ENCODE results near the gene VDR.
A peak's percentile ranks its signal among the peaks of the same experiment; 100 is the strongest.

Gene VDR

DNA sequence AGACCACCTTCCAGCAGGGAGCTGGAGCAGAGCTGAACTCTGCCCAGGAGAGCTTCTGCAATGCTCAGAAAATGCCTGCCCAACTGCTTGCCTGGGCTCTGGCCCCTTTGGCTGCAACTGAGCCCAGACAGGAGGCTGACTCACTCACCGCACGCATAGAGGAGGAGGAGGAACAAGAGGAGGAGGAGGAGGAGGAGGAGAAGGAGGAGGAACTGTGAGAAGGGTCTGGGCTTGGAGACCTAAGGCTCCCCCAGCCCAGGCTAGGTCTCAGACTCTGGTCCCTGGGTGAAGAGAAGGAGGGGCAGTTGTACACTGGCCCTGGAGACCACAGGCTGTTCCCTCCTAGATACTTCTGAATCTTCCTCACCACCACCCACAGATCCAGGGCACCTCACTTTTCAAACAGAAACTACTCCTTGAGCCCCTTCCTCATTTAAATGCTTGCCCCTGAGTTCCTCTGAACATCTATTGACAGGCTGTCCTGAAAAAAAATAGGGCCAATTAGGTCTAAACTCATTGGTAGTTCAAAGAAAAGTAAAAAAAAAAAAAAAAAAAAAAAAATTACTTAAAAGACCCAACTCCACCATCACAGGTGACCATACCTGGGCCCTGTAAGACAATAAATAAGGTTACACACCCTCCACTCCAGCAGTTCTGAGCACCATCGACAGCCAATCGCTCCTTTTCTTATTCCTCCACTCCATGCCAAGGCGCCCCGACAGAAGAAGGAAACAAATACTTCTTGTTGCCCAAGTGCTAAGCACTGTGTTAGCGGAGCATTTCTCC, 674 bp downstream of the VDR start:
- Histone ChIP-seq H3K4me1 (ENCODE audit: control insufficient read depth, insufficient read depth, low read length) (peaks cover 21% of the 10 kb centered on the region), H3K9me3 (ENCODE audit: control insufficient read depth in 2 of 2, low read length in 2 of 2) (no peaks in the 10 kb centered on the region), H3K36me3 (ENCODE audit: control insufficient read depth in 2 of 2, insufficient read depth in 2 of 2, low read length in 2 of 2) (no peaks in the 10 kb centered on the region), H3K4me3 (ENCODE audit: low read length in 2 of 2) (peak overlapping the region; percentile 70 to 78), H3K27ac (ENCODE audit: low read length) (no peak overlapping the region), H3K27me3 (ENCODE audit: control insufficient read depth in 1 of 2, insufficient read depth in 2 of 2, low read length in 2 of 2) (peaks cover 18 to 19% of the 10 kb centered on the region in 2 donors), H3K9ac (ENCODE audit: low read length in 2 of 2) (peak overlapping the region in 1 of 2 donors; percentile 55)

- Histone ChIP-seq H3K36me3 (ENCODE audit: control insufficient read depth in 2 of 2, insufficient read depth in 2 of 2, low read length in 2 of 2) (no peaks in the 10 kb centered on the region), H3K27ac (ENCODE audit: low read length) (no peak overlapping the region), H3K9me3 (ENCODE audit: control insufficient read depth in 2 of 2, low read length in 2 of 2) (no peaks in the 10 kb centered on the region), H3K27me3 (ENCODE audit: control insufficient read depth in 1 of 2, insufficient read depth in 2 of 2, low read length in 2 of 2) (peaks cover 18 to 19% of the 10 kb centered on the region in 2 donors), H3K9ac (ENCODE audit: low read length in 2 of 2) (peak overlapping the region in 1 of 2 donors; percentile 55), H3K4me3 (ENCODE audit: low read length in 2 of 2) (peak overlapping the region in 1 of 2 donors; percentile 78), H3K4me1 (ENCODE audit: control insufficient read depth, insufficient read depth, low read length) (peaks cover 21% of the 10 kb centered on the region)
These were observed 1.6 kb downstream of the VDR start for GRCh38 chr12:47903151-47903611.

GRCh38 chr12:47902131-47902639, 2.6 kb downstream of the VDR start:
- Histone ChIP-seq H3K36me3 (ENCODE audit: control insufficient read depth in 2 of 2, insufficient read depth in 2 of 2, low read length in 2 of 2) (no peaks in the 10 kb centered on the region), H3K9ac (ENCODE audit: low read length in 2 of 2) (no peak overlapping the region), H3K27me3 (ENCODE audit: control insufficient read depth in 1 of 2, insufficient read depth in 2 of 2, low read length in 2 of 2) (peaks cover 18 to 26% of the 10 kb centered on the region in 2 donors), H3K4me1 (ENCODE audit: control insufficient read depth, insufficient read depth, low read length) (peaks cover 21% of the 10 kb centered on the region), H3K27ac (ENCODE audit: low read length) (no peak overlapping the region), H3K4me3 (ENCODE audit: low read length in 2 of 2) (no peak overlapping the region), H3K9me3 (ENCODE audit: control insufficient read depth in 2 of 2, low read length in 2 of 2) (no peaks in the 10 kb centered on the region)

DNA sequence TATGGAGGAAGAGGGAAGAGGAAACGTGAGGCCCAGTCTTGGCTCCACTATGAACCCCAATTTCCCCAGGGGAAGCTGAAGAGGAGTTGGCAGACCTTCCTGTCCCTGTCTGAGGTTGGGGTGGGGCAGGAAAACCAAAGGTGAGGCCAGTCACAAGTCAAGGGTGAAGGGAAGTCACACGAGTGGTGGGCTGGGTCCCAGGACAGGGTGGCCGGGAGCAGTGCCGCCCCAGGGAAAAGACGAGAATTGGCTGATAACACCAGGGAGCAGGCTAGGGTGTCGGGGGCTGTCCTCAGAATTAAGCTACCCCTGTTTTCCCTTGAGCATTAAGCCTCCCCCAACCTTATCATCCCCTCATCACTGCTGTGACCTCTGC, 3.1 kb downstream of the VDR start:
- H3K4me1 ChIP-seq (ENCODE audit: control insufficient read depth, insufficient read depth, low read length): peaks cover 21% of the 10 kb centered on the region
- H3K4me3 ChIP-seq (ENCODE audit: low read length in 2 of 2): no peak overlapping the region
- no peak overlapping the region for H3K9ac ChIP-seq (ENCODE audit: low read length in 2 of 2)
- no peaks in the 10 kb centered on the region for H3K9me3 ChIP-seq (ENCODE audit: control insufficient read depth in 2 of 2, low read length in 2 of 2)
- H3K36me3 ChIP-seq (ENCODE audit: control insufficient read depth in 2 of 2, insufficient read depth in 2 of 2, low read length in 2 of 2): no peaks in the 10 kb centered on the region
- H3K27me3 ChIP-seq (ENCODE audit: control insufficient read depth in 1 of 2, insufficient read depth in 2 of 2, low read length in 2 of 2): peaks cover 18 to 26% of the 10 kb centered on the region in 2 donors
- H3K27ac ChIP-seq (ENCODE audit: low read length): no peak overlapping the region

GRCh38 chr12:47901063-47901717, 3.6 kb downstream of the VDR start:
- no peak overlapping the region for H3K9ac ChIP-seq (ENCODE audit: low read length in 2 of 2)
- H3K4me3 ChIP-seq (ENCODE audit: low read length in 2 of 2): no peak overlapping the region
- no peaks in the 10 kb centered on the region for H3K36me3 ChIP-seq (ENCODE audit: control insufficient read depth in 2 of 2, insufficient read depth in 2 of 2, low read length in 2 of 2)

GRCh38 chr12:47900131-47901062, 4.4 kb downstream of the VDR start:
- H3K27me3 ChIP-seq (ENCODE audit: control insufficient read depth in 1 of 2, insufficient read depth in 2 of 2, low read length in 2 of 2): peaks cover 20 to 26% of the 10 kb centered on the region in 2 donors
- H3K27ac ChIP-seq (ENCODE audit: low read length): no peak overlapping the region

More at GRCh38 chr12:47901063-47901717, 3.6 kb downstream of the VDR start:
- Histone ChIP-seq H3K27ac (ENCODE audit: low read length) (no peak overlapping the region), H3K27me3 (ENCODE audit: control insufficient read depth in 1 of 2, insufficient read depth in 2 of 2, low read length in 2 of 2) (peaks cover 18 to 26% of the 10 kb centered on the region in 2 donors), H3K9me3 (ENCODE audit: control insufficient read depth in 2 of 2, low read length in 2 of 2) (no peaks in the 10 kb centered on the region), H3K4me1 (ENCODE audit: control insufficient read depth, insufficient read depth, low read length) (peaks cover 21% of the 10 kb centered on the region)

GRCh38 chr12:47899466-47899865, 5.3 kb downstream of the VDR start:
- Histone ChIP-seq H3K4me1 (ENCODE audit: control insufficient read depth, insufficient read depth, low read length) (peaks cover 11% of the 10 kb centered on the region), H3K9me3 (ENCODE audit: control insufficient read depth in 2 of 2, low read length in 2 of 2) (no peaks in the 10 kb centered on the region), H3K9ac (ENCODE audit: low read length in 2 of 2) (no peak overlapping the region), H3K36me3 (ENCODE audit: control insufficient read depth in 2 of 2, insufficient read depth in 2 of 2, low read length in 2 of 2) (no peaks in the 10 kb centered on the region), H3K27me3 (ENCODE audit: control insufficient read depth in 1 of 2, insufficient read depth in 2 of 2, low read length in 2 of 2) (peaks cover 20 to 26% of the 10 kb centered on the region in 2 donors), H3K4me3 (ENCODE audit: low read length in 2 of 2) (no peak overlapping the region), H3K27ac (ENCODE audit: low read length) (no peak overlapping the region)

More at GRCh38 chr12:47900131-47901062, 4.4 kb downstream of the VDR start:
- Histone ChIP-seq H3K9ac (ENCODE audit: low read length in 2 of 2) (no peak overlapping the region), H3K4me3 (ENCODE audit: low read length in 2 of 2) (no peak overlapping the region), H3K36me3 (ENCODE audit: control insufficient read depth in 2 of 2, insufficient read depth in 2 of 2, low read length in 2 of 2) (no peaks in the 10 kb centered on the region), H3K9me3 (ENCODE audit: control insufficient read depth in 2 of 2, low read length in 2 of 2) (no peaks in the 10 kb centered on the region), H3K4me1 (ENCODE audit: control insufficient read depth, insufficient read depth, low read length) (peaks cover 18% of the 10 kb centered on the region)

GRCh38 chr12:47896633-47897032, 8.2 kb downstream of the VDR start:
- Histone ChIP-seq H3K36me3 (ENCODE audit: control insufficient read depth in 2 of 2, insufficient read depth in 2 of 2, low read length in 2 of 2) (no peaks in the 10 kb centered on the region), H3K9me3 (ENCODE audit: control insufficient read depth in 2 of 2, low read length in 2 of 2) (no peaks in the 10 kb centered on the region), H3K4me1 (ENCODE audit: control insufficient read depth, insufficient read depth, low read length) (peaks cover 3% of the 10 kb centered on the region), H3K27ac (ENCODE audit: low read length) (no peak overlapping the region), H3K9ac (ENCODE audit: low read length in 2 of 2) (no peak overlapping the region), H3K27me3 (ENCODE audit: control insufficient read depth in 1 of 2, insufficient read depth in 2 of 2, low read length in 2 of 2) (peaks cover 13 to 17% of the 10 kb centered on the region in 2 donors), H3K4me3 (ENCODE audit: low read length in 2 of 2) (no peak overlapping the region)

DNA sequence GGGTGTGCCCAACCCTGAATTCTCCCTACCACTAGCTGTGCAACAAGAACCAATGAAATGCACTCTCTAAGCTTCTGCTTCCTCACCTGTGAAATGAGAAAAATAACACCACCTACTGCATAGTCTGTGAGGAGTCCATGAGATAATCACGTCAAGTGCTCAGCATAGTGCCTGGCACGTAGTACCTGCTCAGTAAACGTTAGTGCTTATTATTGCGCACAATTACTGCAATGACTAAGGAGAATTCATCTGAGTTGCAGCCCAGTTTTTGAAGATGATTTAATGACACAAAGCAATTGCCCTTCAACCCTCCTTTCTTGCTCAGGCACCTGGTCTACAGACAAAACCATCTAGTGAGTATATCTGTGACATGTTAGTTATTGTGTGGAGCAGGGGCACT, 8.8 kb downstream of the VDR start:
- no peak overlapping the region for H3K9ac ChIP-seq (ENCODE audit: low read length in 2 of 2)
- no peaks in the 10 kb centered on the region for H3K9me3 ChIP-seq (ENCODE audit: control insufficient read depth in 2 of 2, low read length in 2 of 2)
- H3K27me3 ChIP-seq (ENCODE audit: control insufficient read depth in 1 of 2, insufficient read depth in 2 of 2, low read length in 2 of 2): peaks cover 9 to 13% of the 10 kb centered on the region in 2 donors
- H3K36me3 ChIP-seq (ENCODE audit: control insufficient read depth in 2 of 2, insufficient read depth in 2 of 2, low read length in 2 of 2): no peaks in the 10 kb centered on the region
- H3K4me1 ChIP-seq (ENCODE audit: control insufficient read depth, insufficient read depth, low read length): peaks cover 3% of the 10 kb centered on the region
- H3K4me3 ChIP-seq (ENCODE audit: low read length in 2 of 2): no peak overlapping the region
- H3K27ac ChIP-seq (ENCODE audit: low read length): no peak overlapping the region

DNA sequence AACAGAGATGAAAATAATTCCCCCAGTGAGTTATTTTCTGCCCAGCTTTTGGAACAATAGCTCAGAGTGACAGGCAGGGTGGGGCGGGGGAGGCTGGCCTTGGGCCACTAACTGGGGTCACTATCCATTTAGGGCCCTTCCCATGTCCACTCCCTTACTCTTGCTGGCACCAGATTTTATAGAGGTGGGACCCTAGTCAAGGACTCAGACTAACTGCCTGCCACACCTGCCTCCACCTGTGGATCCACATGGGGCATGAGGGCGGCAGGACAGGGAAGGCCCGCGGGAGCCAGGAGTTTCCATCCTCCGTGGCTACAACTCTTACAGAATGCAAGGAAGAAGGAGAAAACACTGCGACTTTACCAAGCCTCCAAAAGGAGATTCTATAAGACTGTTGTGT, 10.1 kb downstream of the VDR start:
- Histone ChIP-seq H3K27ac (ENCODE audit: low read length) (no peak overlapping the region), H3K9ac (ENCODE audit: low read length in 2 of 2) (no peak overlapping the region), H3K36me3 (ENCODE audit: control insufficient read depth in 2 of 2, insufficient read depth in 2 of 2, low read length in 2 of 2) (no peaks in the 10 kb centered on the region), H3K4me1 (ENCODE audit: control insufficient read depth, insufficient read depth, low read length) (peaks cover 3% of the 10 kb centered on the region), H3K9me3 (ENCODE audit: control insufficient read depth in 2 of 2, low read length in 2 of 2) (no peaks in the 10 kb centered on the region), H3K27me3 (ENCODE audit: control insufficient read depth in 1 of 2, insufficient read depth in 2 of 2, low read length in 2 of 2) (peaks cover 5 to 7% of the 10 kb centered on the region in 2 donors), H3K4me3 (ENCODE audit: low read length in 2 of 2) (no peak overlapping the region)
